Fibroblast of lung (primary cell): ENCODE data around the gene TAGAP.

Source experiments
- CTCF ChIP-seq, 2 donors: IDR thresholded peaks in 1 of 2; conservative IDR thresholded peaks in 1 of 2; 1 replicate in 1 of 2; 2 replicates in 1 of 2; pipeline ENCODE4 v1.5.1; 2011 to 2012; ENCODE audit warnings: low read length in 2 of 2, control low read depth in 1 of 2, inconsistent platforms in 1 of 2, low read depth in 1 of 2, mild to moderate bottlenecking in 1 of 2
- EZH2 ChIP-seq: IDR thresholded peaks from 2 replicates; pipeline ENCODE4 v1.5.1; 2012; ENCODE audit warnings: low read length, control low read depth, mild to moderate bottlenecking; ENCODE audit errors: missing control alignments

- TF ChIP-seq CTCF (conservative IDR thresholded peaks at IDR 0.05 in 1 of 2, IDR thresholded peaks at IDR 0.05 in 1 of 2; ENCODE audit: low read depth in 1 of 2, low read length in 2 of 2) (no peak), EZH2 (no peak)
Measured at GRCh38 chr6:159080217-159080976, 35.6 kb upstream of the TAGAP start.
